ENCODE measurements around the gene KCTD16.

KCTD16 gene

GRCh38 chr5:144166696-144167095, 4.0 kb upstream of the KCTD16 start:
- DNase-seq (ENCODE audit: low spot score): no peak

- no peak for DNase-seq (ENCODE audit: low spot score)
Observed at GRCh38 chr5:144167998-144168397, 2.7 kb upstream of the KCTD16 start.

GRCh38 chr5:144169904-144170275, 783 bp upstream of the KCTD16 start:
- no peak for DNase-seq (ENCODE audit: low spot score)

GRCh38 chr5:144173766-144174165, 3.1 kb downstream of the KCTD16 start:
- no peak for DNase-seq (ENCODE audit: low spot score)

- no peak for DNase-seq (ENCODE audit: low spot score)
Observed at GRCh38 chr5:144177548-144177947, 6.9 kb downstream of the KCTD16 start.

GRCh38 chr5:144179226-144179625, 8.6 kb downstream of the KCTD16 start:
- no peak for DNase-seq (ENCODE audit: low spot score)

- peak; percentile 34 for DNase-seq (ENCODE audit: low spot score)
Observed at GRCh38 chr5:144183254-144183889, 12.7 kb downstream of the KCTD16 start.

- DNase-seq (ENCODE audit: low spot score): peak; percentile 88
Observed at GRCh38 chr5:144187699-144188294, 17.1 kb downstream of the KCTD16 start.

- DNase-seq (ENCODE audit: low spot score): peak; percentile 91
Observed at GRCh38 chr5:144189800-144190429, 19.2 kb downstream of the KCTD16 start.

GRCh38 chr5:144191531-144191930, 20.9 kb downstream of the KCTD16 start:
- no peak for DNase-seq (ENCODE audit: low spot score)

GRCh38 chr5:144191998-144192397, 21.3 kb downstream of the KCTD16 start:
- peak; percentile 84 for DNase-seq (ENCODE audit: low spot score)

GRCh38 chr5:144192661-144193060, 22.0 kb downstream of the KCTD16 start:
- DNase-seq (ENCODE audit: low spot score): no peak

GRCh38 chr5:144194144-144194543, 23.5 kb downstream of the KCTD16 start:
- DNase-seq (ENCODE audit: low spot score): no peak

GRCh38 chr5:144195448-144195847, 24.8 kb downstream of the KCTD16 start:
- DNase-seq (ENCODE audit: low spot score): no peak

GRCh38 chr5:144196612-144197011, 25.9 kb downstream of the KCTD16 start:
- DNase-seq (ENCODE audit: low spot score): no peak

- no peak for DNase-seq (ENCODE audit: low spot score)
Observed at GRCh38 chr5:144198386-144198785, 27.7 kb downstream of the KCTD16 start.

GRCh38 chr5:144201588-144201987, 30.9 kb downstream of the KCTD16 start:
- DNase-seq (ENCODE audit: low spot score): no peak

- no peak for DNase-seq (ENCODE audit: low spot score)
Observed at GRCh38 chr5:144202072-144202471, 31.4 kb downstream of the KCTD16 start.

- DNase-seq (ENCODE audit: low spot score): no peak
Observed at GRCh38 chr5:144202726-144203125, 32.1 kb downstream of the KCTD16 start.

- DNase-seq (ENCODE audit: low spot score): peak; percentile 33
Observed at GRCh38 chr5:144203750-144204596, 33.3 kb downstream of the KCTD16 start.

GRCh38 chr5:144205141-144205551, 34.5 kb downstream of the KCTD16 start:
- DNase-seq (ENCODE audit: low spot score): no peak

- no peak for DNase-seq (ENCODE audit: low spot score)
Observed at GRCh38 chr5:144206141-144206540, 35.5 kb downstream of the KCTD16 start.
